H7 (cell line): ENCODE data around the gene KCNJ15. TPM values are rescaled to one million over a fixed set of nuclear protein-coding genes. Genes with fewer than 3 reads are reported as not detected.

Experiments used
- DNase-seq: peaks from one replicate; pipeline ENCODE4 v3.0.0; 2012
- H3K27me3 ChIP-seq: 2 replicates; pipeline ENCODE4 v1.6.0; 2011; ENCODE audit warnings: mild to moderate bottlenecking, low read length; ENCODE audit not compliant: control insufficient read depth, insufficient read depth
- H3K36me3 ChIP-seq: replicated peaks from 2 replicates; pipeline ENCODE4 v1.5.1; 2011; ENCODE audit warnings: low read length; ENCODE audit not compliant: control insufficient read depth, insufficient read depth
- H3K4me3 ChIP-seq: 2 replicates; pipeline ENCODE4 v1.5.1; 2011; ENCODE audit warnings: low read depth, mild to moderate bottlenecking, control low read depth, low read length, moderate library complexity; ENCODE audit not compliant: insufficient read depth
- total RNA-seq: library from RNA; depleted of rRNA; stranded (reverse); fragments of >200 nt; shearing (Covaris generic); gene quantifications from 2 replicates; pipeline ENCODE4 v1.2.3, GENCODE V29; 2014

KCNJ15 gene
- total RNA-seq, 1 experiment from 2014 or later: not detected

DNA sequence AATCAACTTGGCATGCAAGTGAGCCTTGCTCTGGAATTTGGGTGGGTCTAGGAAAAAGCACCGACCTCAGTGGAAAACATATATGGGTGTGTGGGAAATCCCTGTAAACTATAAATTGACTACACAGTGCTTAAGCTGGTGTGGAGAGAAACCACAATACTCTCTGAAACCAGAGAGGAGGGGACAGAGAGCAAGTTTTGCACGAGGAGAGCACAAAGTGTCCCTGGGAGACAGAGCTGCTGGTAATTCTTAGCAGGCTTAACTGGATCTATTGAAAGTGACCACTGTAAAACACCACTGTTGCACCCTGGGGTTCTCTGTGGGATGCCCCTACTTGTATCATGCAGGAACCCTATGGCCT lies 12.8 kb downstream of the KCNJ15 start:
- no peaks in the 10 kb centered on the region for H3K27me3 ChIP-seq
- H3K4me3 ChIP-seq: no peak overlapping the region
- no peak for DNase-seq
- H3K36me3 ChIP-seq: no peaks in the 10 kb centered on the region

DNA sequence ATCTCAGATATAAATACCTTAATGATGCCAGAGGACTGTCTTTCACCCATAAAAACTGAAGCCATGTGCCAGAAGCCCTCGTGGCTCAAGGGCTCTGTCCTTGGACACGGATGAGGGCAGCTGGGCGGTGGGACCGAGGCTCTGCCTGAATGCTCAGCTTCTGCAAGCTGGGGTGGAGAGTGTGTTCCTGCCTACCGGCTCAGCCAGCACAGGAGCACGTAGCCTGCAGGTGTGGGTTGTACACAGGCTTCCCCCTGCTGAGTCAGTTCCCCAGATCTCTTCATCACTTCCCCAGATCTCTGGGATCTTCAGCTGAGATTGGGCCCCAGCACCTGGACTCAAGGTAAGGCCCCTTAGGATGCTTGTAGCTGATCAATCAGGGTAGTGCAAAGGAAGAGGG lies 15.4 kb downstream of the KCNJ15 start:
- Histone ChIP-seq H3K36me3 (no peaks in the 10 kb centered on the region), H3K4me3 (no peak overlapping the region), H3K27me3 (no peaks in the 10 kb centered on the region)
- no peak for DNase-seq

DNA sequence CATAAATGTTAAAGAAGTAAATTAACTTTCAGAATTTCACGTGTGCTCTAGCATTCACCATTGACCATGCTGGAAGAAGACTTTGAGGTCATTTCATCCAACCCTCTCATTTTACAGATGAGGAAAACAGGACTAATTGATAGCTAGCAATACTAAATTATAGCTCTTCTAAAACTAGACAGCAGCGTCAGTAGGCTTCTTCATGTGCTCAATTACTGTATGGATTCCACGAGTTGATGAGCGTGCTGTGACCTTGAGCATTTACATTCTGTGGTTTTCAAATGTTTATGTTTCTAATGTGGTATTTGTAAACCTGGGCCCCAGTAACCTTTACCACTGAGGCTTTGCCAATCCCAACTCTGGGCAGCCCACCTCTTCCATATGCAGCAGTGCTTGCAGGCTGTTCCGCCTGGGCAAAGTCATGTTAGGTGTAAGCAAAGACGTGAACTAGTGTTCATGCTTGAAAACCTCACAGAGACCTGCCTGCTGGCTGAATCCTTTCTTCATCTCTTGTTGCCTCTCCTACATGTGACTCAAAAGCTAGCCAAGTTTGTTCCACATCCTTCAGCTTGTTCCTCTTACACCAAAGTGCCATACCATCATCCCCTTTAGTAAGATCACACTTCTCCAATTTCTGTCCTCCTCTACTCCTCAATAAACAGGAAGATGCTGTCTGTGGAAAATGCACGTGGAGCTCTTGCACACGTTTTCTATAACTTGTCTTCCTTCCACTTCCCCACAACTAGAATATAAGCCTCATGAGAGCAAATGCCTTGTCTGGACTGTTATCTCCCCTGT lies 17.2 kb downstream of the KCNJ15 start:
- no peak for DNase-seq
- H3K27me3 ChIP-seq: no peaks in the 10 kb centered on the region
- H3K36me3 ChIP-seq: no peaks in the 10 kb centered on the region
- H3K4me3 ChIP-seq: no peak overlapping the region

DNA sequence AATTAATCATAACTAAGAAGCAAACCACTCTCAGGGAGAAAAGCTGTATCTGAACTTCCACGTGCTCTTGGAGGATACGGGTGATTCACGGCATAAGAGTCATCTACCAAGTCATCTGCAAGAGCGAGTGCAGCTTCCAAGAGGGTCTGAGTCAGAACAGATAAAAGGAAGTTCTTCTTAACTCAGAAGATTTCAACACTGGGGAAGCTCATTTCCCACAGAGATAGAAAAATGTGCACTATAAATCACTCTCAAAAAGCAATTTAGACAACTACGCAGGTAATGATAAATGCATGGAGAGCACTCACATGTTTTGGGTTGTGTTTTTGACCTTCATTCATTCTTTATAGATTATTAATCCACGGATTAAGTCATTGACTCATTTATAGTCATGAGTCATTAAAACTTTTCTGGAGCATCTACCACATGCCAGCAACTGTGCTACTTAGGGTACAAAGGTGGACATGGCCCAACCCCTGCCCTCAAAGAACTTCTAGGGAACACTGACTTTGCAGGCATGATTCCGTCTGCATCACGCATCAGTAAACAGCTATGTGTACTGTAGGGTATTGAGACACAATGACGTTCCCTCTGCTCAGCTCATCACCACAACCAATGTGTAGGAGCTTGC lies 20.8 kb downstream of the KCNJ15 start:
- no peaks in the 10 kb centered on the region for H3K27me3 ChIP-seq
- DNase-seq: no peak

DNA sequence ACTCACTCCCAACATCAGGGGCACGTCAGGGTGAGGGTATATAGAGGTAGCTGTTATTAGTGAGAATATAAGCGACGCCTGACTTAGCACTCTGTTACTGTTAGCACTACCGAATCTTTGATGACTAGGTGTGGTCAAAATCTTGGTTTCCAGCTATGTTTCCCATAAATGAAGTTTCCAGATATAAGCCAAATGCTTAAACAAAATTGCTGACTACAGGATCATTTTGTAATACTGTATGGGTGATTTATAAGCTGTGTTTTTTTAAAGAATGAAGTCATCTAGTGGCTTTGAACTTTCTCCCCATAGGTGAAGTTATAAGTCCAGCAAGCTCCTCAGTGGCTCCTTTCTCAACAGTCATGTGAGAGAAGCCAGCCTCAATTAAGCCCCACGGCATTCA lies 23.7 kb downstream of the KCNJ15 start:
- DNase-seq: no peak
- Histone ChIP-seq H3K4me3 (no peak overlapping the region), H3K36me3 (no peaks in the 10 kb centered on the region), H3K27me3 (no peaks in the 10 kb centered on the region)

More for the DNA sequence above, 20.8 kb downstream of the KCNJ15 start:
- H3K36me3 ChIP-seq: no peaks in the 10 kb centered on the region
- no peak overlapping the region for H3K4me3 ChIP-seq

DNA sequence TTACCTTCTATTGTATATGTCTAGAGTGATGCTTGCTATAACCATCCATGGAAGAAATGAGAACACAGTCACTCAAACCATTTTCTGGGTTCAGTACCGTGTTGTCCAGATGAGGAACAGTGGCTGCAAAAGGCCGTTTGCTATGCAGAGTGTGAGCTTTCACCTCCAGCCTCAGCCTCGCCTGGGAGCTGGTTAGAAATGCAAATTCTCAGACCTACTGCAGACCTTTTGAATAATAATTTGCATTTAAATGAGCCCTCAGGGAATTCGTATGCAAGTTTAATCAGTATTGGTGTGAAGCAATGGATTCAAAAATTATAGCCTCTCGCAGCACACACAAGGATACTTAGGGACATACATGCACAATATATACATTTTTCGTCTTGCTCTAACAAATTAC lies 24.1 kb downstream of the KCNJ15 start:
- H3K4me3 ChIP-seq: no peak overlapping the region
- DNase-seq: no peak
- H3K36me3 ChIP-seq: no peaks in the 10 kb centered on the region
- H3K27me3 ChIP-seq: no peaks in the 10 kb centered on the region

DNA sequence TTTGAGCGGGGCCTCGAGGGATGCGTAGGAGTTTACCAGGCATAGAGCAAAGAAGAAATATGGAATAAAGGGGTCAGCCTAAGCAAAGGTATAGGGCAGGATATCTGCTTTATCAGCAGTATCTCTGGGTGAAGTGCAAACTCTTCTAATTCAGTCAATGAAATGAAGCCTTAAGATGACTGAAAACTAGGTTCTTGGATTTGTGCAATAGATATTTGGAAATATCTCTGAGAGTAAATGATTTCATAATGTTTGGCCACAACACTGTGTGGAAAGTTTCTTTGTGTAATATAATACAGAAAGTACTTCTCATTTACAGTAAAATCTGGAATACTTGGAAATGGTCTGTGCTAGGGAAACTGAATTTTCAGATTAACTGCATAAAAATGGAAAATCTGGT lies 26.1 kb downstream of the KCNJ15 start:
- H3K4me3 ChIP-seq: no peak overlapping the region
- H3K27me3 ChIP-seq: no peaks in the 10 kb centered on the region
- no peak for DNase-seq
- H3K36me3 ChIP-seq: no peaks in the 10 kb centered on the region

DNA sequence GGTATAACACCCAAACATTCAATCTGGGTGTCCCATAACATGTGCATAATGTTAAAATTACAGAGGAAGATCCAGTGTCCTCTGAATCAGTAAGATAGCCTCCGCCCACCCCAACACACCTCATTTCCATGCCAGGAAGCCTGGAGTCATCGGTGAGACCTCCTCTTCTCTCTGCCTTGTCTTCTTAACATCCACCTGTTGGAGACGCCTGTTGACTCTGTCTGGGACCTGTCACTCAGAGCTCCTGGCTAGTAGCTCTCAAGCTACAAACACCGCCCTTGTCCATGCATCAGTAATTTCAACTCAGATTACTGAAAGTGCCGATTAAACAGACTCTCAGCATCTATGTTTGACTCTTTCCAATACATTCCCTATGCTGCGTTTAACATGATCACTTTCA lies 27.4 kb downstream of the KCNJ15 start:
- Histone ChIP-seq H3K36me3 (no peaks in the 10 kb centered on the region), H3K4me3 (no peak overlapping the region), H3K27me3 (no peaks in the 10 kb centered on the region)
- no peak for DNase-seq

DNA sequence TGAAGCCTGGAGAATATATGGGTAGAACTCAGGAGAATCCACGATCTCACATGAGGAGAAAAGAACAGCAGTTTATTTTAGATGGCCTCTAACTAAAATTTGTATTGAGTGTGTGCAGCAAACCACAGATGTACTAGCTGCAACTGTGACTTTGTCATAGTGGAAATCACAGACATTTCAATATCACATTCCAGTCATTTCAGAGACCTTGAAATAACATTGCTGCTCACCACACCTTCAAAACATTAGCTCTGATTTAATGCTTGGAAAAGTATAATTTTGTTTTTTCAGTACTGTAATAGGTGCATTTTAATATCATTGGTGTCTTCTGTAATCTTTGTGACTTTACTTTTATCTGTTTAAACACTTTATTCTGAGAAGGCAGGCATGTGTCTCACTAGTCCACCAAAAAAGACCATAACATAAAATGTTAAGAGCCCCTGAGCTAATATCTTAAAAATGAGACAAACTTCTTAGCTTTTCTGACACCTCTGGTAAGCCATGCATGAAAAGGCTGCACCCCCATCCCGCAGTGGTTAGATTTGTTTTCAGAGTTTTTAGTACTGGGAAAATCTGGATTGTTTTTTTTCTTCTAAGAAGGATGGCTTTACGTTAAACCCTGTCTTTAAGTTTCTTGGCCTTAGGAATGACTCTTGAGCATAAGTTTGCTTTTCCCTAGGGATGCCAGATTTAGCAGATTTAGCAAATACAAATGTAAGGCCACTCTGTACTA lies 30.1 kb downstream of the KCNJ15 start:
- Histone ChIP-seq H3K4me3 (no peak overlapping the region), H3K27me3 (no peaks in the 10 kb centered on the region), H3K36me3 (no peaks in the 10 kb centered on the region)
- no peak for DNase-seq

DNA sequence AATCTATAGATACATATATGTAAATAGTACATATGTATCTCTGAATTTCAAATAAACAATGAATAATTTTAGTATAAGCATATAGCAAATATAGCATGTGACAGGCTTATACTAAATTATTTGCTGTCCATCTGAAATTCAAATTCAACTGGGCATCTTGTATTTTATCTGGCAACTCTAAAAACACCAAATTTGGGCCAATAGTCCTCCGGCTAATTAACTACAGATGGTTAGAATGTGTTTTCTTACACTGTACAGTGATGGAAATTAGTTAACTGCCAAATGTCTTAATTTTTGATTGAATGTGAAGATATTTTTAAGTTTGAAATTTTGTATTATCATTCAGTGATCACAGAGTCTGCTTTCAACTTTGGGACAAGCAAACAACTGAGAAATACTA lies 30.7 kb downstream of the KCNJ15 start:
- no peaks in the 10 kb centered on the region for H3K27me3 ChIP-seq
- H3K36me3 ChIP-seq: no peaks in the 10 kb centered on the region
- DNase-seq: no peak
- H3K4me3 ChIP-seq: no peak overlapping the region

DNA sequence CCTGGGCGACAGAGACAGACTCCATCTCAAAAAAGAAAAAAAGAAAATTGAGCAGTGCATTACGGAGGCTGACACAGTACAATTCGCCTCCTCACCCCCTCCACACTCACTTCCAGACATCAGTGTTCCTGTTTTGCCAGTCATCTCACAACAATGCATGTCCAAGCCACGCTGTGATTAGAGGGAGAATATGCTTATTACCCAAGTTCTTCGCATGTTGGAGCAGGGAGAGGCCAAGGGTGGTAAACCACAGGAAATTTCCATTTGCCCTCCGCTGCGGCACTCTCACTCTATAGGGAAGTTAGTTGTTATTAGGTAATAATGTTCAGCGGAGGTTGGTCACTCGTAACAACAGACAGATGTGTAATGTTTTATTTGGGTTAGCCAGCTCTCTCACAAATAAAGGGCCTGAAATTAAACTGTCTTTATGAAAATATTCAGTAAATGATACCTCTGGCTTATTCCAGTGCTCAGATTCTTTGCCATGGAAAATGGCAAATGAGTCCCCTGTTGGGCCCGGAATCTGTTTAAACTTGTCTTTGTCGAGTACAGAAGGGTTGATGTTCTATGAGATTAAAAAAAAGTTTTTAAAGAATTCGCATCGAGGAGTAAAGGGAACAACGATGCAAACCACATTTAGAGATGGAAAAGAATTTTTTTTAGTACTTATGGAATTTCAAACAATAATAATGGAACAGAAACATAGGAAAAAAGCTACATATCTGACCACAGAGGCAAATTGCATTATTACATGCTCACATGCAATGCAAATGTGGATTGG lies 33.1 kb downstream of the KCNJ15 start:
- no peak for DNase-seq
- H3K27me3 ChIP-seq: no peaks in the 10 kb centered on the region
- H3K4me3 ChIP-seq: no peak overlapping the region
- H3K36me3 ChIP-seq: no peaks in the 10 kb centered on the region

DNA sequence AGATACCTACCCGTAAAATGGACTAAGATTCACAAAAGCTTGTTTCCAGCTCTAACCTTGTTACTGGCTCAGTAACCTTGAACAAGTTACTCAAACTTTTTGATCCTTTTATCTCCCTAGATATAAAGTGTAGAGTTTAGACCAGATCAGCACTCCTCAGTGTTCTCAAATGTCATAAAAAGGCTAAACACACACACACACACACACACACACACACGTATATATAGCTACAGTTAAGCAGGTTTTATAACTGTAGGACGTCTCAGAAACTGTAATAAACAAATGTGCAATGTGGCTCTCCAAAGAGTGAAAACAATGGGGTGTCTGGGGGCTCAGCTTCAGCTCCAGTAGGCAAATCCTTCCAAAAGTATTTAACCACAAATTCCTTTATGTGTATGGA lies 34.0 kb downstream of the KCNJ15 start:
- Histone ChIP-seq H3K36me3 (no peaks in the 10 kb centered on the region), H3K4me3 (no peak overlapping the region), H3K27me3 (no peaks in the 10 kb centered on the region)
- no peak for DNase-seq

DNA sequence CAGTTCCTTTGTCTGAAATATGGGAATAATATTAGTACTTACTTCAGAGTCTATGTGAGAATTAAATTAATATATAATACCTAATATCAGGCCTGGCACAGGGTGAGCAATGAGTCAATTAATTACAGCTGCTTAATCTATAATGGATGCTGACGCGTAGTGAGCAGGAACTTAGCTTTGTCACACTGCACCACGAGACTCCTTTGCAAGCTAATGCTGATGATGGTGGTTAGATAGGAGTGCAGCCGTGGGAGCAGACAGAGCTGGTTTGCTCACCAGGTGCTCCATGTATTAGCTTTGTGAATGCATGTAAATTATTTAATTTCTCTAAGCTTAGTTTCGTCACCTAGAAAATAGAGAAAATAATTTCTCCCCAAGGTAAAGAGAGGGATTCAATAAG lies 35.1 kb downstream of the KCNJ15 start:
- Histone ChIP-seq H3K36me3 (no peaks in the 10 kb centered on the region), H3K4me3 (no peak overlapping the region), H3K27me3 (no peaks in the 10 kb centered on the region)
- DNase-seq: no peak

DNA sequence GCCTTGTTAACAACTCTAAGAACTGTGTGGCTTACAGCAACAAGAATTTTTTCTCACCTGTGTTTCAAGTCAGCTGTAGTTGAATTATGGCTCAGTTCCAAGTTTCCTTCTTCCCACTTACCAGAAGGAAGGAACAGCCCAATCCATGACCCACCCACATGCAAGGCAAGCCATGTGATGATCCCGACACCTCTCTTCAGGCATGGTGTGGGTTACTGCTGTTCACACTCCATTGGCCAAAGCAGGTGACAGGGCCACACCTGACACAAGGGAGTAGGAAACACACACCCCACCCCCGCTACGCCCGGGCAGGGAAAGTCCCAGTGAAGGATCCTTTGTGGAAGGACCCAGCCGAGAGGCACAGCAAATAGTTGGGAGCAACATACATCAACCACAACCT lies 36.3 kb downstream of the KCNJ15 start:
- no peaks in the 10 kb centered on the region for H3K27me3 ChIP-seq
- no peak for DNase-seq
- H3K4me3 ChIP-seq: no peak overlapping the region
- H3K36me3 ChIP-seq: no peaks in the 10 kb centered on the region
